GM23248 (cell line): ENCODE results near the gene CSNK2A1. TPM values are rescaled to one million over a fixed set of nuclear protein-coding genes. Genes with fewer than 3 reads are reported as not detected.
A peak's percentile ranks its signal among the peaks of the same experiment; 100 is the strongest.

Experiments
- DNase-seq: peaks from one replicate; pipeline ENCODE4 v3.0.0-alpha.2; 2015
- H2AFZ ChIP-seq: fragments of 200-600 bp; sonication (generic); 2 replicates; pipeline ENCODE4 v1.6.1; 2016; ENCODE audit warnings: antibody characterized with exemption
- H3F3A ChIP-seq: fragments of 200-600 bp; sonication (generic); 2 replicates; pipeline ENCODE4 v1.6.1; 2016; ENCODE audit warnings: mild to moderate bottlenecking, antibody characterized with exemption, mixed run types; ENCODE audit not compliant: insufficient read depth
- H3K27ac ChIP-seq: fragments of 200-600 bp; sonication (generic); 2 replicates; pipeline ENCODE4 v1.5.1; 2016; ENCODE audit warnings: mild to moderate bottlenecking
- H3K27me3 ChIP-seq: fragments of 200-600 bp; sonication (generic); replicated peaks from 2 replicates; pipeline ENCODE4 v1.6.1; 2016; ENCODE audit warnings: mild to moderate bottlenecking; ENCODE audit not compliant: insufficient read depth
- H3K36me3 ChIP-seq: fragments of 200-600 bp; sonication (generic); 2 replicates; pipeline ENCODE4 v1.6.1; 2016; ENCODE audit warnings: low read depth, mild to moderate bottlenecking
- H3K4me1 ChIP-seq: fragments of 200-600 bp; sonication (generic); 2 replicates; pipeline ENCODE4 v1.6.1; 2016; ENCODE audit warnings: mild to moderate bottlenecking; ENCODE audit not compliant: insufficient read depth
- H3K4me2 ChIP-seq: fragments of 200-600 bp; sonication (generic); one replicate; pipeline ENCODE4 v1.6.1; 2016; ENCODE audit warnings: mild to moderate bottlenecking; ENCODE audit not compliant: unreplicated experiment
- H3K4me3 ChIP-seq: fragments of 200-600 bp; sonication (generic); 2 replicates; pipeline ENCODE4 v1.5.1; 2016; ENCODE audit warnings: mild to moderate bottlenecking
- H3K79me2 ChIP-seq: fragments of 200-600 bp; sonication (generic); 2 replicates; pipeline ENCODE4 v1.6.1; 2016; ENCODE audit warnings: mild to moderate bottlenecking; ENCODE audit not compliant: insufficient read depth
- H3K9ac ChIP-seq: fragments of 200-600 bp; sonication (generic); 2 replicates; pipeline ENCODE4 v1.6.1; 2016; ENCODE audit warnings: mild to moderate bottlenecking
- H3K9me2 ChIP-seq: fragments of 200-600 bp; sonication (generic); 2 replicates; pipeline ENCODE4 v1.6.1; 2016; ENCODE audit warnings: mixed run types, mild to moderate bottlenecking, moderate library complexity; ENCODE audit not compliant: insufficient read depth
- H3K9me3 ChIP-seq: fragments of 200-600 bp; sonication (generic); one replicate; pipeline ENCODE4 v1.6.1; 2017; ENCODE audit warnings: low read depth
- H4K20me1 ChIP-seq: fragments of 200-600 bp; sonication (generic); 2 replicates; pipeline ENCODE4 v1.6.0; 2016; ENCODE audit not compliant: insufficient read depth
- EZH2 ChIP-seq: fragments of 200-600 bp; sonication (generic); IDR thresholded peaks from 2 replicates; pipeline ENCODE4 v1.6.1; 2018; ENCODE audit warnings: antibody characterized with exemption, mild to moderate bottlenecking; ENCODE audit not compliant: insufficient read depth, poor library complexity, severe bottlenecking
- EZH2phosphoT487 ChIP-seq: fragments of 200-600 bp; sonication (generic); IDR thresholded peaks from 2 replicates; pipeline ENCODE4 v1.6.1; 2018; ENCODE audit warnings: antibody characterized with exemption, moderate library complexity, mild to moderate bottlenecking, low read depth; ENCODE audit not compliant: insufficient read depth
- WGBS, 2 experiments: methylation state at CpG; one replicate each; pipeline ENCODE4 v1.1.6; 2015 to 2017; ENCODE audit warnings: low lambda C conversion rate in 2 of 2, low coverage in 1 of 2; ENCODE audit errors: missing lambda C conversion rate in 2 of 2; 5-methylcytosine and 5-hydroxymethylcytosine counted together
- in situ Hi-C: fragments of 300-500 bp; cut with MboI; formaldehyde crosslinking; loops from 2 replicates; pipeline ENCODE4 v1.15.0; 2020
- polyA plus RNA-seq: library from polyadenylated mRNA; unstranded; fragments of >200 nt; fragmentation: Nextera tagmentation; extraction: Ambion mirVana; gene quantifications from 2 replicates; pipeline ENCODE4 v1.2.1, GENCODE V29; 2016
- total RNA-seq: library from RNA; depleted of rRNA; stranded (reverse); fragments of >200 nt; shearing (Covaris generic); gene quantifications from 2 replicates; pipeline ENCODE4 v1.2.3, GENCODE V29; 2014

Gene CSNK2A1
- total and polyA plus RNA-seq, 2 experiments from 2014 or later, result 69.0 to 98.8 TPM

DNA sequence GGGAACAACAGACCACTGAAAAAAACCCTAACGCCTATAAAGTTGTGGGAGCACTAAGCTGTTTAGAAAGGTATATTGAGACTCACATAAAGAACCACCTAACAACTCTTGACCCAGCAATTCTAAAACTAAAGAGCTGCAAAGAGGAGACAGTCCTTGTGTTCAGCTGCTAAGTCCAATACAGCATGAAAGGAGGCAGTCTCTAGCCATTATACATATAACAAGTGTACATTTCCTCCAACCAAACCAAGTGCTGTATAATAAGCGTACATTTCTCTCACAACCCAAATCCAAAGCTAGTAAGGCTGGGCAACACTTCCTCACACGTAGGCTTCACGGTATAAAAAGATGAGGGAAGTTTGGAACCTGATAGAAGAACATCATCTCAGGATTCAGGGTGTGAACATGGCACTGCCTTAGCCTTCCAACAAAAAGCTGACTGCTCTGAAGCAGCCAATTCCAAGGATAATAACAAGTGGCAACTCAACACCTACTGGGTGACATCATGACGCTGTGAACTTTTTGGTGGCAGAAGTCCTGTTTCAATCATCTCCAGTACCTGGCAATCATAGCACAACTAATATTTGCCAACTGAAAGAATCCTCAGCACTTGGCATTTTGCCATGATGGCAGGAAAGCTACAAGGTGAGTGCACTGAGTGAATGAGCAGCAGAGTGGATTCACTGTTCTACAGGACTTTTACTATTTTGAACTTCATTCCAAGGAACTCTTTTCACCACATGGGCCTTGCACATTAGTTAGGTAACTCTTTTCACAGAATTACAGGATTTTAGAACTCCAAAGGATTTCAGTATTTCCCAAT is 97.9 kb downstream of the CSNK2A1 start:
- Histone ChIP-seq H3K4me2 (no peak overlapping the region), H3K4me3 (no peak overlapping the region), H3K27ac (peak overlapping the region; percentile 76), H3K4me1 (peaks cover 23% of the 10 kb centered on the region), H3K9me3 (no peaks in the 10 kb centered on the region), H3K9me2 (no peaks in the 10 kb centered on the region), H3K27me3 (no peaks in the 10 kb centered on the region), H3F3A (peaks cover 38% of the 10 kb centered on the region), H3K79me2 (peaks cover 100% of the 10 kb centered on the region), H3K36me3 (peaks cover 34% of the 10 kb centered on the region), H4K20me1 (peaks cover 31% of the 10 kb centered on the region), H3K9ac (peak overlapping the region; percentile 51), H2AFZ (no peak overlapping the region)
- in situ Hi-C loops, result no loop called here
- TF ChIP-seq EZH2phosphoT487 (no peak), EZH2 (no peak)
- WGBS, 2 experiments, result 62 to 64% methylated on average over 5 of the region's 5 CpGs
- DNase-seq, result no peak

DNA sequence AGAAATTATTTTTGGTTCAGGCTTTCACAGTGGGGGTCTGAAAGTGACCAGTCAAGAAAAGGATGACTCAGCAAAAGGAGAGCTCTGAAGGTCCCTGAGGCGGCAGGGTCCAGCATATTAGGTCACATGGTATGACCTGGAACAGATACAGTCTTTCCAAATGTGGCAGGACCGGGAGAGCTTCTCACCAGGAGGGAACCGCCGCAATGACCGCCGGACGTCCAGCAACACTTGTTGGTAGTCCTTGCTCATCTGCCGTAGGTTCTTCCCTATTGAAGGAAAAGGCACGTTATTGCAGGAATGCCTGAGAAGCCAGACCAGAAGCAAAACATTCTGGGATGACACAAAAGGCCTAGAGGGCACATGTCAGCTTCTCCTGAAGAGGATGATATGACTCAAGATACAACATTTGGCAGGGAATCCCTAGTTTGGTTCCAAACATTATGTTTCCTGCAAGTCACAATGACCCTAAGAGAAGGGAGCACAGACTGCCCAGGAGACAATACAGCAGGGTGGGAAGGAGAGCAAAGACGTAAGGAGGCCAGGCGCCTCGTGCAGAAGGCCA is 98.6 kb downstream of the CSNK2A1 start:
- DNase-seq, result peak; percentile 85
- no peak overlapping the region for H2AFZ ChIP-seq
- in situ Hi-C loops, result no loop called here
- H3K9ac ChIP-seq, result peak overlapping the region; percentile 51
- no peaks in the 10 kb centered on the region for H3K9me3 ChIP-seq
- 56 to 58% methylated on average over 12 of the region's 12 CpGs for WGBS, 2 experiments
- peaks cover 98% of the 10 kb centered on the region for H3K79me2 ChIP-seq
- TF ChIP-seq EZH2, result no peak
- TF ChIP-seq EZH2phosphoT487, result no peak
- H3K4me3 ChIP-seq, result no peak overlapping the region
- H3F3A ChIP-seq, result peaks cover 38% of the 10 kb centered on the region
- peak overlapping the region; percentile 76 for H3K27ac ChIP-seq
- no peaks in the 10 kb centered on the region for H3K27me3 ChIP-seq
- peaks cover 42% of the 10 kb centered on the region for H3K36me3 ChIP-seq
- H3K4me2 ChIP-seq, result peak overlapping the region; percentile 24
- H3K4me1 ChIP-seq, result peaks cover 23% of the 10 kb centered on the region
- no peaks in the 10 kb centered on the region for H3K9me2 ChIP-seq
- H4K20me1 ChIP-seq, result peaks cover 24% of the 10 kb centered on the region

DNA sequence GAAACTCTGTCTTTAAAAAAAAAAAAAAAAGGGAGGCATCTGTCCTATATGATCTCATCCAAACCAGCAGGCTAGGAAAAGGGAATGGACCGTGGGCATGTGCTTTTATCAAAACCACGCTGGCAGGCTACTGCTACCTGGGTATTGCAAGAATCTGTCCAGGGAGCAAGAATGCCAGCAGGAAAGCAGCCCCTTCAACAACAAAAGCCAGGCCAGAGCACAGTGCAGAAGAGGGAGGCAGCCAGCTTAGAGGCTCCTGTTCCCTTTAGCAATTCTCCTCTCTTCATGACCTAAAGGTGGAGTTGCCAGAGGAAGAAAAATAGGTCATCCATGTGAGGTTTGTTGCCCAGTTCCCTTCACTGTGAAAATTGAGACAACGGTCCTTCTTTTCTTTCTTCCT is 99.5 kb downstream of the CSNK2A1 start:
- peak; percentile 47 for DNase-seq
- in situ Hi-C loops, result no loop called here
- H4K20me1 ChIP-seq, result peaks cover 18% of the 10 kb centered on the region
- peaks cover 38% of the 10 kb centered on the region for H3F3A ChIP-seq
- H3K9me3 ChIP-seq, result no peaks in the 10 kb centered on the region
- TF ChIP-seq EZH2phosphoT487 (no peak), EZH2 (no peak)
- peaks cover 93% of the 10 kb centered on the region for H3K79me2 ChIP-seq
- H3K4me3 ChIP-seq, result no peak overlapping the region
- peaks cover 49% of the 10 kb centered on the region for H3K36me3 ChIP-seq
- peaks cover 23% of the 10 kb centered on the region for H3K4me1 ChIP-seq
- H3K4me2 ChIP-seq, result no peak overlapping the region
- no peaks in the 10 kb centered on the region for H3K27me3 ChIP-seq
- WGBS, 2 experiments, result 50 to 58% methylated on average over 3 of the region's 3 CpGs
- peak overlapping the region; percentile 51 for H3K9ac ChIP-seq
- H3K27ac ChIP-seq, result peak overlapping the region; percentile 76
- no peak overlapping the region for H2AFZ ChIP-seq
- H3K9me2 ChIP-seq, result no peaks in the 10 kb centered on the region

DNA sequence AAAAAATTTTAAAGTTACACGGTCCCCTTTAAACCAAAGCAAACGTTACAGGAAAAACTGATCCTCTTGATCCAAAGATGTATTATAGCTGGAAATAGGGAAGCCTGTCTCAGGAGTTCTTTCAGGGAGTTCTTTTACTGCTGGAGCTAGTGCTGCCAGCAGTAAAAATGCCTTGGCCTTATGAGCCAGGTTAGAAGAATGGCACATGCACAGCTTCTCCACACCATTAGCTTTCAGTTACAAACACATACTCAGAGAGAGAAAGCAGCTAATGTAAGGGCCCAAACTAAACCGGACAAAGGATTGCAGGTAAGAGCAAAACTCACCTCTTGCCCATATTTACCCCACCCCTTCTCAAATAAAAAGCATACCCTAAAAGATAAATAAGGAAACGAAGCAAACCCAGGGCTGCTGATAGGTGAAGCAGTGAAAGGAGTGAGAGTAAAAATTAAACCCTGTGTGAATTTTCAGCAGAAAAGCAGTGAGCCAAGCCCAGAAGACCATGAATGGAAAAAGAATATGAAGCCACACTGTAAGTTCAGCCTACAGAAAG is 100.3 kb downstream of the CSNK2A1 start:
- Histone ChIP-seq H2AFZ (no peak overlapping the region), H3K9ac (no peak overlapping the region), H3K4me2 (no peak overlapping the region), H3K27ac (no peak overlapping the region; the same call in 1 of the 2 replicates), H3K36me3 (peaks cover 52% of the 10 kb centered on the region), H3K9me3 (no peaks in the 10 kb centered on the region), H3F3A (peaks cover 38% of the 10 kb centered on the region), H3K4me1 (peaks cover 23% of the 10 kb centered on the region), H3K27me3 (no peaks in the 10 kb centered on the region), H3K9me2 (no peaks in the 10 kb centered on the region), H3K4me3 (no peak overlapping the region), H3K79me2 (peaks cover 85% of the 10 kb centered on the region), H4K20me1 (peaks cover 18% of the 10 kb centered on the region)
- TF ChIP-seq EZH2phosphoT487 (no peak), EZH2 (no peak)
- DNase-seq, result no peak
- WGBS, 2 experiments, result 84 to 89% methylated on average over 4 of the region's 4 CpGs
- in situ Hi-C loops, result no loop called here
